ENCODE data around the gene HNRNPLL.

HNRNPLL gene

DNA sequence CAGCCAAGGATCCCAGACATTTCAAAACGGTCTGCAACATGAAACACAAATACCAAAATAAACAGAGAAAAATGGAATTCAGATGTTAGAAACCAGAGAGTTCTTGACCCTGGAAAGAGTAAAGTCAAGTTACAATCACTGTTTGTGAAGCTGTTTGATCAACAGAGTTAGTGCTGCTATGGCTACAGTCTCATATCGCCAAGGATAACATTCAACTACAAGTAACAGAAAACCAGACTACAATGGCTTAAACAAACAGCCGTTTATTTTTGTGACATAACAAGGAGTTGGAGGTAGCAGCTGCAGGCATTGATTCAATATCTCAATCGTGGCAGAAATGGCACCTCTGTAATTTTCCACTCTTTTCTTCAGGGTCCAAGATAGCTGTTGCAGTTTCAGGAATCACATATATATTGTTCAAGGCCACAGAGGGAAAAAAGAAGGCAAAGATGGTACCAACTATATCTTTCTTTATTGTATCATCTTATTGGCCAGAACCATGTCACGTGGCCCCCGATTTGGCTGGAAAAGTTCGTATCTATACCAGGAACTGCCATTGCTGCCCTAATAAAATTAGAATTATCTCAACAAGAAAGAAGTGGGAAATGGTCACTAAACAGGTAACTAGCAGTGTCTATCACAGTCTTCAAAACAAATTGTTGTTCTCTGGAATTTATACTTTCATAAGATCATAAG lies 17.7 kb upstream of the HNRNPLL start:
- in situ Hi-C loops (cut with MboI; ENCODE audit: low sequenced_read_pairs, unreplicated experiment), result no loop called here
- TF ChIP-seq, protein P1, sequence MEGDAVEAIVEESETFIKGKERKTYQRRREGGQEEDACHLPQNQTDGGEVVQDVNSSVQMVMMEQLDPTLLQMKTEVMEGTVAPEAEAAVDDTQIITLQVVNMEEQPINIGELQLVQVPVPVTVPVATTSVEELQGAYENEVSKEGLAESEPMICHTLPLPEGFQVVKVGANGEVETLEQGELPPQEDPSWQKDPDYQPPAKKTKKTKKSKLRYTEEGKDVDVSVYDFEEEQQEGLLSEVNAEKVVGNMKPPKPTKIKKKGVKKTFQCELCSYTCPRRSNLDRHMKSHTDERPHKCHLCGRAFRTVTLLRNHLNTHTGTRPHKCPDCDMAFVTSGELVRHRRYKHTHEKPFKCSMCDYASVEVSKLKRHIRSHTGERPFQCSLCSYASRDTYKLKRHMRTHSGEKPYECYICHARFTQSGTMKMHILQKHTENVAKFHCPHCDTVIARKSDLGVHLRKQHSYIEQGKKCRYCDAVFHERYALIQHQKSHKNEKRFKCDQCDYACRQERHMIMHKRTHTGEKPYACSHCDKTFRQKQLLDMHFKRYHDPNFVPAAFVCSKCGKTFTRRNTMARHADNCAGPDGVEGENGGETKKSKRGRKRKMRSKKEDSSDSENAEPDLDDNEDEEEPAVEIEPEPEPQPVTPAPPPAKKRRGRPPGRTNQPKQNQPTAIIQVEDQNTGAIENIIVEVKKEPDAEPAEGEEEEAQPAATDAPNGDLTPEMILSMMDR (IDR thresholded peaks at IDR 0.05; ENCODE audit: borderline replicate concordance, control extremely low read depth, extremely low read depth, insufficient read depth, missing control alignments), result no peak
- no peak for DNase-seq (ENCODE audit: low spot score)

DNA sequence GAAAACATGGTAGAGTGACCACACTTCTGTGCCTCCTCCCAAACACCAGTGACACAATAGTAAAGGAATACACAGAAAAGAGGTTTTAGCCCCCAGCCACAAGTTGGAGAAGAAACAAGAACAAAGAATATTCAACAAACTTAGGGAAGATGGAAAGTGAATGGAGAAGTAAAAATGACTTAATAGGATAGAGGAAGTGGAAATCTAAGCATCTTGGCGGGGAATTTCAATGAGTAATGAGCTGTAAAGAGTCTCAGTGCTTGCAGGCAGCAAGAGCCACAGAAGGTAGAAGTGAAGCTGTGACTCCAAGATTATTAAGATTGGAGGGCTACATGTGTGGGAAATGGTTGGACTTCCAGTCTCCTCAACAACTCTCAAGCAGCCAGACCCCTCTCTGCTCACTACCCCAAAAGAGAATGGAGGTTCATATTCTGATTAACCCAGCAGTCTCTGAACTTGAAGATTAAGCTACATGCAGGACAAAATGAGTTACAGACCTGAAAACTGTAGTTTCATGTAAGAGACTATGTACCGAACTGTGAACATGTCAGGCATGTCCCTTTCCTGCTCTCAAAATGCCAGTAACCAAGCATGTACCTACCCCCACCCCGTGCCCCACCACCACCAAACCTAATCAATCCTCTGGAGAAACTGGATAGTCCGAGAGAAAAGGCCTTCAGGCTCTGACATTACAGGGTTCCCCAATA lies 16.9 kb upstream of the HNRNPLL start:
- in situ Hi-C loops (cut with MboI; ENCODE audit: low sequenced_read_pairs, unreplicated experiment), result no loop called here
- TF ChIP-seq, protein P1 (IDR thresholded peaks at IDR 0.05; ENCODE audit: borderline replicate concordance, control extremely low read depth, extremely low read depth, insufficient read depth, missing control alignments), result no peak
- DNase-seq (ENCODE audit: low spot score), result peak; percentile 55

DNA sequence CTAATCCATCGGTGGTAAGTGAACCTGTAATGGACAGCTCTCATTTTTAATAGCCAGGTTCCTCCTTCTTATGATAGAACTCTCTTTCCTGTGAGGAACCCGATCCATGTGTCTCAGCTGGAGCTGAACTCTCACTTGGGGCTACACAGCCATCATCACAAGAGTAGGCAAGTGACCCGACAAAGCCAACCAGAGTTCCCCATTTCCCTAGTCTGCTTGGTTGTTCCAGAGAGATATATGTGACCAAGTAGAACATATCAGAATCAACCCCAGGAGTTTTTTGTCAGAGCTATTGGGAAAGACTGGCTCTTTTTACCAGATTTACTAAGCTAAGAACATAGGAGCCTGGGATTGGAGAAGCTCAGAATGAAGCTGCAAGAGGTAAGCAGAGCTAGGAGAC lies 14.6 kb upstream of the HNRNPLL start:
- in situ Hi-C loops (cut with MboI; ENCODE audit: low sequenced_read_pairs, unreplicated experiment), result no loop called here
- TF ChIP-seq, protein P1 (IDR thresholded peaks at IDR 0.05; ENCODE audit: borderline replicate concordance, control extremely low read depth, extremely low read depth, insufficient read depth, missing control alignments), result no peak
- DNase-seq (ENCODE audit: low spot score), result no peak

DNA sequence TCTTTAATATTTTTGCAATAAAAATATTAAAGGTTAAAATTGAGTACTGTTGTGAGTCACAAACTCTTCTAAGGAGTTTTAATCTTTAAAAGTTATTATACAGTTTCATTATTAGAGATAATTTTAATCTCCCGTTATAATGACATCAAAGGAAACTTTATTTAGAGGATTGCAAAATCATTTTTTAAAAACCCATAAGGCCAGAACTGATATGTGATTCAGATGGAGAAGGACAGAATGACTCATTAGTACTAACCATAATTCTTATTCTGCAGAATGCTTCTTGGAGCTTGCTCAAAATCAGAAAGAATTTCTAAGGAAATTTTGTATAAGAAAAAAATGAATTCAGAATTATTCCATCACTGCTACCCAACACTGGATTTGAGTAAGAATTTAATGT lies 12.5 kb upstream of the HNRNPLL start:
- TF ChIP-seq, protein P1 (IDR thresholded peaks at IDR 0.05; ENCODE audit: borderline replicate concordance, control extremely low read depth, extremely low read depth, insufficient read depth, missing control alignments), result no peak
- DNase-seq (ENCODE audit: low spot score), result no peak
- in situ Hi-C loops (cut with MboI; ENCODE audit: low sequenced_read_pairs, unreplicated experiment), result no loop called here

DNA sequence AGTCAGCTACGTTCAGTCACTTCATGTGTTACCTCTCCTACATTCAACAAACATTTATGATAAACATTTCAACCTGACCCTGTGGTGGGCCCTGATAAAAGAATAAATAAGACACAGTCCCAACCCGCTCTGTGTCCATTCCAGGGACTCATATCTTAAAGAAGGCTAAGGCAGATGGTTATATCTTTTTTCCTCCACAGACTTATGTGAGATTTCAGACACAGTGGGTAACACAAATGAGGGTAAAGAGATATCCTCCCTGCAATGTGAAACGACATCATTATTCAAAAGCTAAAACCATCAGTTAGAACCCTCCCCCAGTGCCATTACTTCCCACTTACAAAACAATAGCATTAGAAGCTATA lies 11.1 kb upstream of the HNRNPLL start:
- TF ChIP-seq, protein P1 (IDR thresholded peaks at IDR 0.05; ENCODE audit: borderline replicate concordance, control extremely low read depth, extremely low read depth, insufficient read depth, missing control alignments), result no peak
- in situ Hi-C loops (cut with MboI; ENCODE audit: low sequenced_read_pairs, unreplicated experiment), result no loop called here
- no peak for DNase-seq (ENCODE audit: low spot score)

DNA sequence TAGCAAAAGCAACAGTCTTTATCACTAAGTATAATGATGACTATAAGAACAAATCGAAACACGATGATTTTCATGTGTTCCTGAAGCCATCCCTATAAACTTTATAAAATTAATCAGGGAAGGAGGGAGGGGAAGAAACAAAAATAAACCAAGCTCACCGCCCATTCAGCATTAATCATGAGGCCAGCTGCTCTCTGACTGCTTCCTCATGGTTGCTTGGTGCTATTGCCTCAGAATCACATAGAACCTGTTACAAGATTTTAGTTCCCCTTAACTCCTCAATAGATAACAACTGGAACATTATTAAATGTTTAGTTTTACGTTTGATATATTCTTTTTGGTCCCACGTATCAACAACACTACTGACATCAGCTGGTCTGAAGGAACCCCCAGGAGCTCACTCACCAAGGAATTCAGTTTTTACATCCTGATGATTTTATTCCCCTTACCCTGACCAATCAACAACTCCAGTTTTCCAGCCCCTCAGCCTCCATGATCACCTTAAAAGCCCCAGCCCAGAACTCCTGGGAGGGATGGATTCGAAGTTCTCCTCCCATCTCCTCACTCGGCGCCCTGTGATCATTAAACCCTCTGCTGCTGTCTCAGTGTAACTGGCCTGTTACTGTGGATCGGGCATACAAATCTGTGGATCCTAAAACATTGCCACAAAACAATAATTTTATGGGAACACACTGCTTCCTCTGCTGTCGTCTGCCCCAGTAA lies 10.6 kb upstream of the HNRNPLL start:
- DNase-seq (ENCODE audit: low spot score), result no peak
- in situ Hi-C loops (cut with MboI; ENCODE audit: low sequenced_read_pairs, unreplicated experiment), result no loop called here
- TF ChIP-seq, protein P1 (IDR thresholded peaks at IDR 0.05; ENCODE audit: borderline replicate concordance, control extremely low read depth, extremely low read depth, insufficient read depth, missing control alignments), result no peak
